Hepatocyte (in vitro differentiated cells): ENCODE measurements around the gene TNS3. TPM values are rescaled to one million over a fixed set of nuclear protein-coding genes. Genes with fewer than 3 reads are reported as not detected.

Source experiments
- DNase-seq: peaks from one replicate; pipeline ENCODE4 v3.0.0-alpha.2; 2016; ENCODE audit warnings: low spot score
- H2AFZ ChIP-seq: fragments of 200-600 bp; sonication (generic); 2 replicates; pipeline ENCODE4 v1.6.0; 2016; ENCODE audit warnings: antibody characterized with exemption, mild to moderate bottlenecking
- H3K27ac ChIP-seq: fragments of 200-600 bp; sonication (generic); 2 replicates; pipeline ENCODE4 v1.5.1; 2016; ENCODE audit warnings: mild to moderate bottlenecking
- H3K27me3 ChIP-seq: fragments of 200-600 bp; sonication (generic); 2 replicates; pipeline ENCODE4 v1.6.1; 2016
- H3K36me3 ChIP-seq: fragments of 200-600 bp; sonication (generic); replicated peaks from 2 replicates; pipeline ENCODE4 v1.5.1; 2016; ENCODE audit warnings: low read depth; ENCODE audit not compliant: insufficient read depth
- H3K4me1 ChIP-seq: fragments of 200-600 bp; sonication (generic); 2 replicates; pipeline ENCODE4 v1.5.1; 2016; ENCODE audit warnings: mild to moderate bottlenecking, moderate library complexity; ENCODE audit not compliant: insufficient read depth
- H3K4me2 ChIP-seq: fragments of 200-600 bp; sonication (generic); 2 replicates; pipeline ENCODE4 v1.6.0; 2016
- H3K4me3 ChIP-seq: fragments of 200-600 bp; sonication (generic); 2 replicates; pipeline ENCODE4 v1.5.1; 2016; ENCODE audit warnings: mild to moderate bottlenecking
- H3K79me2 ChIP-seq: fragments of 200-600 bp; sonication (generic); 2 replicates; pipeline ENCODE4 v1.6.0; 2017; ENCODE audit warnings: mild to moderate bottlenecking
- H3K9me2 ChIP-seq: fragments of 200-600 bp; sonication (generic); replicated peaks from 2 replicates; pipeline ENCODE4 v1.6.0; 2017; ENCODE audit warnings: mild to moderate bottlenecking; ENCODE audit not compliant: insufficient read depth
- H3K9me3 ChIP-seq: fragments of 200-600 bp; sonication (generic); 2 replicates; pipeline ENCODE4 v1.5.1; 2016; ENCODE audit warnings: low read depth, mild to moderate bottlenecking
- H4K20me1 ChIP-seq: fragments of 200-600 bp; sonication (generic); 2 replicates; pipeline ENCODE4 v1.6.0; 2016; ENCODE audit warnings: mild to moderate bottlenecking; ENCODE audit not compliant: insufficient read depth, poor library complexity, severe bottlenecking
- EZH2 ChIP-seq: fragments of 200-600 bp; sonication (generic); IDR thresholded peaks from 2 replicates; pipeline ENCODE4 v1.6.1; 2016; ENCODE audit warnings: antibody characterized with exemption, mild to moderate bottlenecking, borderline replicate concordance
- EZH2phosphoT487 ChIP-seq: fragments of 200-600 bp; sonication (generic); IDR thresholded peaks from one replicate; pipeline ENCODE4 v1.6.1; 2018; ENCODE audit warnings: antibody characterized with exemption, mild to moderate bottlenecking, low read depth, moderate library complexity; ENCODE audit not compliant: unreplicated experiment, severe bottlenecking
- WGBS: methylation state at CpG from one replicate; pipeline ENCODE4 v1.1.6; 2016; ENCODE audit warnings: low lambda C conversion rate; ENCODE audit errors: missing lambda C conversion rate; 5-methylcytosine and 5-hydroxymethylcytosine counted together
- polyA plus RNA-seq: library from polyadenylated mRNA; unstranded; fragments of >200 nt; fragmentation: Nextera tagmentation; extraction: Ambion mirVana; gene quantifications from 2 replicates; pipeline ENCODE4 v1.2.1, GENCODE V29; 2016
- total RNA-seq: library from RNA; depleted of rRNA; stranded (reverse); fragments of >200 nt; gene quantifications from 2 replicates; pipeline ENCODE4 v1.2.3, GENCODE V29; 2014
- TF ChIP-seq, protein P1 (sequence below): fragments of 200-600 bp; sonication (generic); IDR thresholded peaks from 2 replicates; pipeline ENCODE4 v1.5.1; 2016; ENCODE audit warnings: antibody characterized with exemption, mild to moderate bottlenecking; ENCODE audit not compliant: poor library complexity

TNS3 gene
- total and polyA plus RNA-seq, 2 experiments from 2014 or later: 30.0 to 73.3 TPM

DNA sequence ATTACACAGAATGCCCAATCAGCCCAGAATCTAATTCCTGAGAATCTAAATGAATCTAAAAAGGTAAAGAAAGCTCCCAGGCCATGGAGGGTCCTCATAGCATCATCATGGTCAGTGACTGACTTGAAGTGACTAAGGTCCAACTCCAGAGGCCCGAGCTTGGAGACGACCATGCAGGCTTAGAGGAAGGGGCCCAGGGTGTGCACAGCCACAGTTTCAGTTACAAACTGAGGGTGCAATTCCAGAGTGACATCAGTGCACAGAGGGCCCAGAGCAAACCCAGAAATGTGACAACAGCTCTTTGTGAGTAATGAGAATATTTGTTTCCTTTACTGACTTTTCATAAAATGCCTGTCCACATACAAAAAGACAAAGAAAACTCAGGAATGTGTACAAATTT is 170.0 kb downstream of the TNS3 start:
- WGBS: 97% methylated on average over 2 of the region's 2 CpGs

DNA sequence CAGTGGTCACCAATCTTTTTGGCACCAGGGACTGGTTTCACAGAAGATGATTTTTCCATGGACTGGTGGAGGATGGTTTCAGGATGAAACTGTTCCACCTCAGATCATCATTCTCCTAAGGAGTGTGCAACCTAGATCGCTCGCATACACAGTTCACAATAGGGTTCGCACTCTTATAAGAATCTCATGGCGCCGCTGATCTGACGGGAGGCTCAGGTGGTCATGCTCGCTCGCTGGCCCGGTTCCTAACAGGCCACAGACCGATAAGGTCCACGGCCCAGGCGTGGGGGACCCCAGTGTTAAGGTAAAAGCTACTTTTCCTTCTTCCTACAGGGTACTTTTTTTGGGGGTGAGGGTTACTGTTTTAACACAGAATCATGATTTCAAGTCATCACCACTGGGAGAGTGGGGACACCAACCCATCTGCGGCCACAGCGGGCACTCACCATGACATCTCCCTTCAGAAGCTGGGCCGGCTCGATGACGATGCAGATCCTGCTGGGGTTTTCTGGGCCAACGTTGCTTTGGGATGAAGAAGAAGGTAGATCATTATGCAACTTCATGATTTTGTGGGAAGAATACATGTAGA is 170.5 kb downstream of the TNS3 start:
- H3K9me3 ChIP-seq: no peaks in the 10 kb centered on the region
- no peaks in the 10 kb centered on the region for H4K20me1 ChIP-seq
- DNase-seq: no peak
- no peak overlapping the region for H2AFZ ChIP-seq
- TF ChIP-seq EZH2phosphoT487: no peak
- TF ChIP-seq, protein P1, sequence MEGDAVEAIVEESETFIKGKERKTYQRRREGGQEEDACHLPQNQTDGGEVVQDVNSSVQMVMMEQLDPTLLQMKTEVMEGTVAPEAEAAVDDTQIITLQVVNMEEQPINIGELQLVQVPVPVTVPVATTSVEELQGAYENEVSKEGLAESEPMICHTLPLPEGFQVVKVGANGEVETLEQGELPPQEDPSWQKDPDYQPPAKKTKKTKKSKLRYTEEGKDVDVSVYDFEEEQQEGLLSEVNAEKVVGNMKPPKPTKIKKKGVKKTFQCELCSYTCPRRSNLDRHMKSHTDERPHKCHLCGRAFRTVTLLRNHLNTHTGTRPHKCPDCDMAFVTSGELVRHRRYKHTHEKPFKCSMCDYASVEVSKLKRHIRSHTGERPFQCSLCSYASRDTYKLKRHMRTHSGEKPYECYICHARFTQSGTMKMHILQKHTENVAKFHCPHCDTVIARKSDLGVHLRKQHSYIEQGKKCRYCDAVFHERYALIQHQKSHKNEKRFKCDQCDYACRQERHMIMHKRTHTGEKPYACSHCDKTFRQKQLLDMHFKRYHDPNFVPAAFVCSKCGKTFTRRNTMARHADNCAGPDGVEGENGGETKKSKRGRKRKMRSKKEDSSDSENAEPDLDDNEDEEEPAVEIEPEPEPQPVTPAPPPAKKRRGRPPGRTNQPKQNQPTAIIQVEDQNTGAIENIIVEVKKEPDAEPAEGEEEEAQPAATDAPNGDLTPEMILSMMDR: no peak
- no peak for TF ChIP-seq EZH2
- H3K27ac ChIP-seq: no peak overlapping the region
- peaks cover 4% of the 10 kb centered on the region for H3K79me2 ChIP-seq
- H3K9me2 ChIP-seq: no peaks in the 10 kb centered on the region
- no peak overlapping the region for H3K4me2 ChIP-seq
- H3K36me3 ChIP-seq: no peaks in the 10 kb centered on the region
- 97% methylated on average over 18 of the region's 18 CpGs for WGBS
- no peaks in the 10 kb centered on the region for H3K27me3 ChIP-seq
- H3K4me3 ChIP-seq: no peak overlapping the region
- peaks cover 3% of the 10 kb centered on the region for H3K4me1 ChIP-seq

More for the DNA sequence above, 170.0 kb downstream of the TNS3 start:
- Histone ChIP-seq H3K4me2 (no peak overlapping the region), H3K79me2 (peaks cover 4% of the 10 kb centered on the region), H3K4me3 (no peak overlapping the region), H3K9me3 (no peaks in the 10 kb centered on the region), H3K4me1 (no peaks in the 10 kb centered on the region), H3K36me3 (no peaks in the 10 kb centered on the region), H3K27ac (no peak overlapping the region), H2AFZ (no peak overlapping the region), H3K9me2 (no peaks in the 10 kb centered on the region), H3K27me3 (no peaks in the 10 kb centered on the region), H4K20me1 (no peaks in the 10 kb centered on the region)
- no peak for DNase-seq
- TF ChIP-seq EZH2phosphoT487 (no peak), EZH2 (no peak)
- TF ChIP-seq, protein P1: no peak

DNA sequence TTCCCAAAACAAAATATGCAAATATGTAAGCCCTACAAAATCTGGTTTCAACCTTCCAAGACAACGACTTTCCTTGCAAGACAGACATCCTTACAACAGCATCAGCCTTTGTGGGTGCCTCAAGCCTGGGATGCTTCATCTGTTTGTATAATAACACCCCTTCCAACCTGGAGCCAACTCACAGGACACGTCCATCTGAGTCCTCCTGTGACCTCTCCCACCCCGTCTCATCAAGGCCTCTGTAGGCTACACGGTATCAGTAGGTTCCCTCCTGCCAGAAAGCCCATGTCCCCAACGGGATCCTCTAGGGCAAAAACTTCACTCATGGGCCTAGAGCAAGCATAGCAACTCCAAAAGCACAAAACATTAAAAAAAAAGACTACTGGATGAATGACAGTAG is 173.2 kb downstream of the TNS3 start:
- Histone ChIP-seq H4K20me1 (no peaks in the 10 kb centered on the region), H3K9me3 (no peaks in the 10 kb centered on the region), H3K79me2 (peaks cover 15% of the 10 kb centered on the region), H2AFZ (no peak overlapping the region), H3K9me2 (no peaks in the 10 kb centered on the region), H3K27ac (no peak overlapping the region), H3K4me2 (no peak overlapping the region), H3K27me3 (no peaks in the 10 kb centered on the region), H3K36me3 (no peaks in the 10 kb centered on the region), H3K4me3 (no peak overlapping the region), H3K4me1 (peaks cover 8% of the 10 kb centered on the region)
- TF ChIP-seq EZH2phosphoT487 (no peak), EZH2 (no peak)
- TF ChIP-seq, protein P1: no peak
- DNase-seq: no peak
- 76% methylated on average over 5 of the region's 5 CpGs for WGBS
